GM23338 (cell line): Measurements from ENCODE around the gene DPP3. TPM values are rescaled to one million over a fixed set of nuclear protein-coding genes. Genes with fewer than 3 reads are reported as not detected.

Experiments
- ATAC-seq: fragments of 200-7000 bp; cut with Tn5 transposase; 3 replicates; pipeline ENCODE4 v1.9.1; 2020
- DNase-seq: peaks from one replicate; pipeline ENCODE4 v3.0.0-alpha.2; 2015; ENCODE audit warnings: low spot score
- H2AFZ ChIP-seq: fragments of 200-600 bp; sonication (generic); 2 replicates; pipeline ENCODE4 v1.8.0; 2016; ENCODE audit warnings: antibody characterized with exemption, mild to moderate bottlenecking, moderate library complexity
- H3F3A ChIP-seq: fragments of 200-600 bp; sonication (generic); replicated peaks from 2 replicates; pipeline ENCODE4 v1.8.0; 2017; ENCODE audit warnings: antibody characterized with exemption, mixed run types, low read depth
- H3K27ac ChIP-seq: fragments of 200-600 bp; sonication (generic); 2 replicates; pipeline ENCODE4 v1.6.1; 2016; ENCODE audit warnings: low read depth
- H3K27me3 ChIP-seq: fragments of 200-600 bp; sonication (generic); 2 replicates; pipeline ENCODE4 v1.8.0; 2016; ENCODE audit warnings: mild to moderate bottlenecking, mixed run types, moderate library complexity; ENCODE audit not compliant: insufficient read depth
- H3K36me3 ChIP-seq: fragments of 200-600 bp; sonication (generic); 2 replicates; pipeline ENCODE4 v1.8.0; 2016; ENCODE audit warnings: mild to moderate bottlenecking; ENCODE audit not compliant: insufficient read depth
- H3K4me1 ChIP-seq: fragments of 200-600 bp; sonication (generic); 2 replicates; pipeline ENCODE4 v1.8.0; 2016; ENCODE audit warnings: mild to moderate bottlenecking, moderate library complexity; ENCODE audit not compliant: insufficient read depth
- H3K4me2 ChIP-seq: fragments of 200-600 bp; sonication (generic); 2 replicates; pipeline ENCODE4 v1.7.1; 2017; ENCODE audit warnings: mixed run types
- H3K4me3 ChIP-seq: fragments of 200-600 bp; sonication (generic); 2 replicates; pipeline ENCODE4 v1.6.1; 2016; ENCODE audit warnings: mixed run types
- H3K79me2 ChIP-seq: fragments of 200-600 bp; sonication (generic); replicated peaks from 2 replicates; pipeline ENCODE4 v1.8.0; 2017; ENCODE audit warnings: mild to moderate bottlenecking; ENCODE audit not compliant: insufficient read depth
- H3K9me2 ChIP-seq: fragments of 200-600 bp; sonication (generic); 2 replicates; pipeline ENCODE4 v1.8.0; 2017; ENCODE audit not compliant: insufficient read depth
- H4K20me1 ChIP-seq: fragments of 200-600 bp; sonication (generic); replicated peaks from 2 replicates; pipeline ENCODE4 v1.8.0; 2017; ENCODE audit warnings: mild to moderate bottlenecking; ENCODE audit not compliant: insufficient read depth
- H3K27ac Mint-ChIP-seq: 2 replicates; pipeline ENCODE4 v1.8.0; 2020; ENCODE audit warnings: inconsistent platforms, mild to moderate bottlenecking, moderate library complexity, mixed read lengths
- H3K27me3 Mint-ChIP-seq: 3 replicates; pipeline ENCODE4 v1.8.0; 2022; ENCODE audit warnings: low read depth, mild to moderate bottlenecking, moderate library complexity, mixed read lengths, inconsistent platforms; ENCODE audit not compliant: insufficient read depth, poor library complexity
- H3K36me3 Mint-ChIP-seq: 3 replicates; pipeline ENCODE4 v1.8.0; 2021; ENCODE audit warnings: low read depth, mild to moderate bottlenecking, inconsistent platforms, moderate library complexity, mixed read lengths
- H3K4me1 Mint-ChIP-seq: 3 replicates; pipeline ENCODE4 v1.8.0; 2020; ENCODE audit warnings: mild to moderate bottlenecking, inconsistent platforms, mixed read lengths
- H3K4me3 Mint-ChIP-seq: 3 replicates; pipeline ENCODE4 v1.8.0; 2021; ENCODE audit warnings: moderate library complexity, mild to moderate bottlenecking, inconsistent platforms, mixed read lengths
- H3K9me3 Mint-ChIP-seq: 3 replicates; pipeline ENCODE4 v1.8.0; 2020; ENCODE audit warnings: moderate library complexity, mild to moderate bottlenecking, inconsistent platforms, mixed read lengths
- CREB1 ChIP-seq: fragments of 250-450 bp; sonication (Bioruptor Pico); IDR thresholded peaks from 2 replicates; pipeline ENCODE4 v1.5.0; 2020; ENCODE audit warnings: low read depth, mild to moderate bottlenecking, moderate library complexity
- EZH2phosphoT487 ChIP-seq: fragments of 200-600 bp; sonication (generic); IDR thresholded peaks from one replicate; pipeline ENCODE4 v1.8.1; 2018; ENCODE audit warnings: antibody characterized with exemption; ENCODE audit not compliant: unreplicated experiment
- JUNB ChIP-seq: IDR thresholded peaks from one replicate; pipeline ENCODE4 v1.6.1; 2016; ENCODE audit warnings: antibody characterized with exemption; ENCODE audit not compliant: unreplicated experiment
- NANOG ChIP-seq: IDR thresholded peaks from 2 replicates; pipeline ENCODE4 v1.6.1; 2016; ENCODE audit warnings: antibody characterized with exemption, borderline replicate concordance
- POLR2AphosphoS5 ChIP-seq: IDR thresholded peaks from 2 replicates; pipeline ENCODE4 v1.6.1; 2016; ENCODE audit warnings: antibody characterized with exemption, low read depth
- ZNF114 ChIP-seq: fragments of 250-450 bp; sonication (Bioruptor Pico); IDR thresholded peaks from 2 replicates; pipeline ENCODE4 v1.5.0; 2020; ENCODE audit warnings: mild to moderate bottlenecking, moderate library complexity
- polyA plus RNA-seq: library from polyadenylated mRNA; unstranded; fragments of >200 nt; fragmentation: Nextera tagmentation; extraction: Ambion mirVana; gene quantifications from 2 replicates; pipeline ENCODE4 v1.2.1, GENCODE V29; 2016
- total RNA-seq: library from RNA; depleted of rRNA; stranded (reverse); fragments of >200 nt; shearing (Covaris generic); gene quantifications from 2 replicates; pipeline ENCODE4 v1.2.3, GENCODE V29; 2014
- TF ChIP-seq, protein P1 (sequence below): fragments of 250-450 bp; sonication (Bioruptor Pico); IDR thresholded peaks from 2 replicates; pipeline ENCODE4 v1.5.0; 2020; ENCODE audit warnings: mild to moderate bottlenecking, moderate library complexity
- TF ChIP-seq, protein P2 (sequence below): IDR thresholded peaks from one replicate; pipeline ENCODE4 v1.6.1; 2018; ENCODE audit warnings: antibody characterized with exemption; ENCODE audit not compliant: unreplicated experiment

The DPP3 gene
- total and polyA plus RNA-seq, 2 experiments from 2014 or later, result 22.7 to 85.9 TPM

DNA sequence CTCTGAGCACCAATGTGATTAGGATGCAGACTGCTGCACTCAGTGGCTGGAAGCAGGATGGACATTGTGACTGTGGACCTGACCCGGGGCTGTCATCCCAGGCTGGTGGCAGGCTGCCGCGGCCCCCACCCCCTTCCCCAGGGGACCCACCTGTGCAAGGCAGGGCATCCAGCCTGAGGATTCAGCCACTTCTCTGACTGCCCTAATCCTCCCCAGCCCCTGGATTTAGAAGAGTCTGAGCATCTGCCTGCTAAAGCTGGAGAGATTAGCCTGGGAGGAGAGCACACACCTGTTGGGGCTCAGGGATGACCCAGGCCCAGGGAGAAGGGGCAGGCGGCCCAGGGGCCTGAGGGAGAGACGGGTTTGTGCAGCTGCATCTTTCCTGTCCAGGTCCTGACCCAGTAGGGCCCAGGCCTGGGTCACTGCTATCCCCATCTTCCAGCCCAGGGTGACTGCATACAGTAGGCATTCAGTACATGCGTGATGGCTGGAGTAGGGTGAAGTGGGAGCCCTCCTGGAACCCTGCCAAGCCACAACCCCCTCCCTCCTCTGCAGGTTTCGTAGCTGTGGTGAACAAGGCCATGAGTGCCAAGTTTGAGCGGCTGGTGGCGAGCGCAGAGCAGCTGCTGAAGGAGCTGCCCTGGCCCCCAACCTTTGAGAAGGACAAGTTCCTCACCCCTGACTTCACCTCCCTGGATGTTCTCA is 12.1 kb downstream of the DPP3 start (continued):
- TF ChIP-seq, protein P1, sequence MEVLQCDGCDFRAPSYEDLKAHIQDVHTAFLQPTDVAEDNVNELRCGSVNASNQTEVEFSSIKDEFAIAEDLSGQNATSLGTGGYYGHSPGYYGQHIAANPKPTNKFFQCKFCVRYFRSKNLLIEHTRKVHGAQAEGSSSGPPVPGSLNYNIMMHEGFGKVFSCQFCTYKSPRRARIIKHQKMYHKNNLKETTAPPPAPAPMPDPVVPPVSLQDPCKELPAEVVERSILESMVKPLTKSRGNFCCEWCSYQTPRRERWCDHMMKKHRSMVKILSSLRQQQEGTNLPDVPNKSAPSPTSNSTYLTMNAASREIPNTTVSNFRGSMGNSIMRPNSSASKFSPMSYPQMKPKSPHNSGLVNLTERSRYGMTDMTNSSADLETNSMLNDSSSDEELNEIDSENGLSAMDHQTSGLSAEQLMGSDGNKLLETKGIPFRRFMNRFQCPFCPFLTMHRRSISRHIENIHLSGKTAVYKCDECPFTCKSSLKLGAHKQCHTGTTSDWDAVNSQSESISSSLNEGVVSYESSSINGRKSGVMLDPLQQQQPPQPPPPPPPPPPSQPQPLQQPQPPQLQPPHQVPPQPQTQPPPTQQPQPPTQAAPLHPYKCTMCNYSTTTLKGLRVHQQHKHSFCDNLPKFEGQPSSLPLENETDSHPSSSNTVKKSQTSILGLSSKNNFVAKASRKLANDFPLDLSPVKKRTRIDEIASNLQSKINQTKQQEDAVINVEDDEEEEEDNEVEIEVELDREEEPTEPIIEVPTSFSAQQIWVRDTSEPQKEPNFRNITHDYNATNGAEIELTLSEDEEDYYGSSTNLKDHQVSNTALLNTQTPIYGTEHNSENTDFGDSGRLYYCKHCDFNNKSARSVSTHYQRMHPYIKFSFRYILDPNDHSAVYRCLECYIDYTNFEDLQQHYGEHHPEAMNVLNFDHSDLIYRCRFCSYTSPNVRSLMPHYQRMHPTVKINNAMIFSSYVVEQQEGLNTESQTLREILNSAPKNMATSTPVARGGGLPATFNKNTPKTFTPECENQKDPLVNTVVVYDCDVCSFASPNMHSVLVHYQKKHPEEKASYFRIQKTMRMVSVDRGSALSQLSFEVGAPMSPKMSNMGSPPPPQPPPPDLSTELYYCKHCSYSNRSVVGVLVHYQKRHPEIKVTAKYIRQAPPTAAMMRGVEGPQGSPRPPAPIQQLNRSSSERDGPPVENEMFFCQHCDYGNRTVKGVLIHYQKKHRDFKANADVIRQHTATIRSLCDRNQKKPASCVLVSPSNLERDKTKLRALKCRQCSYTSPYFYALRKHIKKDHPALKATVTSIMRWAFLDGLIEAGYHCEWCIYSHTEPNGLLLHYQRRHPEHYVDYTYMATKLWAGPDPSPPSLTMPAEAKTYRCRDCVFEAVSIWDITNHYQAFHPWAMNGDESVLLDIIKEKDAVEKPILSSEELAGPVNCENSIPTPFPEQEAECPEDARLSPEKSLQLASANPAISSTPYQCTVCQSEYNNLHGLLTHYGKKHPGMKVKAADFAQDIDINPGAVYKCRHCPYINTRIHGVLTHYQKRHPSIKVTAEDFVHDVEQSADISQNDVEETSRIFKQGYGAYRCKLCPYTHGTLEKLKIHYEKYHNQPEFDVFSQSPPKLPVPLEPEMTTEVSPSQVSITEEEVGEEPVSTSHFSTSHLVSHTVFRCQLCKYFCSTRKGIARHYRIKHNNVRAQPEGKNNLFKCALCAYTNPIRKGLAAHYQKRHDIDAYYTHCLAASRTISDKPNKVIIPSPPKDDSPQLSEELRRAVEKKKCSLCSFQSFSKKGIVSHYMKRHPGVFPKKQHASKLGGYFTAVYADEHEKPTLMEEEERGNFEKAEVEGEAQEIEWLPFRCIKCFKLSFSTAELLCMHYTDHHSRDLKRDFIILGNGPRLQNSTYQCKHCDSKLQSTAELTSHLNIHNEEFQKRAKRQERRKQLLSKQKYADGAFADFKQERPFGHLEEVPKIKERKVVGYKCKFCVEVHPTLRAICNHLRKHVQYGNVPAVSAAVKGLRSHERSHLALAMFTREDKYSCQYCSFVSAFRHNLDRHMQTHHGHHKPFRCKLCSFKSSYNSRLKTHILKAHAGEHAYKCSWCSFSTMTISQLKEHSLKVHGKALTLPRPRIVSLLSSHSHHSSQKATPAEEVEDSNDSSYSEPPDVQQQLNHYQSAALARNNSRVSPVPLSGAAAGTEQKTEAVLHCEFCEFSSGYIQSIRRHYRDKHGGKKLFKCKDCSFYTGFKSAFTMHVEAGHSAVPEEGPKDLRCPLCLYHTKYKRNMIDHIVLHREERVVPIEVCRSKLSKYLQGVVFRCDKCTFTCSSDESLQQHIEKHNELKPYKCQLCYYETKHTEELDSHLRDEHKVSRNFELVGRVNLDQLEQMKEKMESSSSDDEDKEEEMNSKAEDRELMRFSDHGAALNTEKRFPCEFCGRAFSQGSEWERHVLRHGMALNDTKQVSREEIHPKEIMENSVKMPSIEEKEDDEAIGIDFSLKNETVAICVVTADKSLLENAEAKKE (CRISPR knock-in tag), result no peak
- TF ChIP-seq POLR2AphosphoS5, result no peak
- no peak for TF ChIP-seq JUNB
- TF ChIP-seq EZH2phosphoT487, result no peak
- TF ChIP-seq ZNF114 (CRISPR knock-in tag), result no peak

DNA sequence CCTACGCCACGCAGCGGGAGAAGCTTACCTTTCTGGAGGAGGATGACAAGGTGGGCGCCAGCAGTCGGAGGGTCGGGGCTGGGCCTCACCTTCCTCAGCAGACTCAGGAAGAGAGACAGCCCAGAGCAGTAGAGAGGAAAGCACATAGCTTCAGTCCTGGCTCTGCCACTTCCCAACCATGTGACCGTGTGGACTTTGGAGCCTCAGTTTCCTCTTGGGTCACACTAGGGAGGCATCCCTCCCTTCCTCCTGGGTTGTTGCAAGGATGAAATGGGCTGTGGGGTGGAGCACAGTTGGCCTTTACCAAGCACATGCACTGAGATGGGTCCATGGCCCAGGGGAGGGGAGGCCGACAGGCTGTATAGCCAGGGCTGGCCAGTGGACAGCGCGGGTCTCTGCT is 12.9 kb downstream of the DPP3 start:
- H3K36me3 ChIP-seq, result no peaks in the 10 kb centered on the region; the same call in 1 of the 2 replicates

More for the DNA sequence above, 12.9 kb downstream of the DPP3 start:
- no peaks in the 10 kb centered on the region for H3K9me2 ChIP-seq
- Mint-ChIP-seq H3K27me3 (peaks cover 10% of the 10 kb centered on the region), H3K36me3 (peaks cover 43% of the 10 kb centered on the region), H3K27ac (peak overlapping the region; percentile 9; the same call in 1 of the 2 replicates), H3K9me3 (no peaks in the 10 kb centered on the region), H3K4me3 (no peak overlapping the region), H3K4me1 (peaks cover 8% of the 10 kb centered on the region)
- no peak overlapping the region for H3K27ac ChIP-seq
- H3K4me1 ChIP-seq, result peaks cover 5% of the 10 kb centered on the region
- no peaks in the 10 kb centered on the region for H3K79me2 ChIP-seq
- H3K27me3 ChIP-seq, result no peaks in the 10 kb centered on the region
- ATAC-seq (no peak), DNase-seq (no peak)
- H2AFZ ChIP-seq, result no peak overlapping the region
- TF ChIP-seq, protein P2, sequence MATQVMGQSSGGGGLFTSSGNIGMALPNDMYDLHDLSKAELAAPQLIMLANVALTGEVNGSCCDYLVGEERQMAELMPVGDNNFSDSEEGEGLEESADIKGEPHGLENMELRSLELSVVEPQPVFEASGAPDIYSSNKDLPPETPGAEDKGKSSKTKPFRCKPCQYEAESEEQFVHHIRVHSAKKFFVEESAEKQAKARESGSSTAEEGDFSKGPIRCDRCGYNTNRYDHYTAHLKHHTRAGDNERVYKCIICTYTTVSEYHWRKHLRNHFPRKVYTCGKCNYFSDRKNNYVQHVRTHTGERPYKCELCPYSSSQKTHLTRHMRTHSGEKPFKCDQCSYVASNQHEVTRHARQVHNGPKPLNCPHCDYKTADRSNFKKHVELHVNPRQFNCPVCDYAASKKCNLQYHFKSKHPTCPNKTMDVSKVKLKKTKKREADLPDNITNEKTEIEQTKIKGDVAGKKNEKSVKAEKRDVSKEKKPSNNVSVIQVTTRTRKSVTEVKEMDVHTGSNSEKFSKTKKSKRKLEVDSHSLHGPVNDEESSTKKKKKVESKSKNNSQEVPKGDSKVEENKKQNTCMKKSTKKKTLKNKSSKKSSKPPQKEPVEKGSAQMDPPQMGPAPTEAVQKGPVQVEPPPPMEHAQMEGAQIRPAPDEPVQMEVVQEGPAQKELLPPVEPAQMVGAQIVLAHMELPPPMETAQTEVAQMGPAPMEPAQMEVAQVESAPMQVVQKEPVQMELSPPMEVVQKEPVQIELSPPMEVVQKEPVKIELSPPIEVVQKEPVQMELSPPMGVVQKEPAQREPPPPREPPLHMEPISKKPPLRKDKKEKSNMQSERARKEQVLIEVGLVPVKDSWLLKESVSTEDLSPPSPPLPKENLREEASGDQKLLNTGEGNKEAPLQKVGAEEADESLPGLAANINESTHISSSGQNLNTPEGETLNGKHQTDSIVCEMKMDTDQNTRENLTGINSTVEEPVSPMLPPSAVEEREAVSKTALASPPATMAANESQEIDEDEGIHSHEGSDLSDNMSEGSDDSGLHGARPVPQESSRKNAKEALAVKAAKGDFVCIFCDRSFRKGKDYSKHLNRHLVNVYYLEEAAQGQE, result no peak
- TF ChIP-seq CREB1 (CRISPR knock-in tag) (no peak), NANOG (no peak)
- H3F3A ChIP-seq, result 0 out of 2 replicates have a peak, but pooled peaks cover 10% of the 10 kb centered on the region
- no peak overlapping the region for H3K4me2 ChIP-seq
- H4K20me1 ChIP-seq, result no peaks in the 10 kb centered on the region
- H3K4me3 ChIP-seq, result no peak overlapping the region
